GM18502 (cell line): ENCODE results near the gene COL4A5.
A peak's percentile ranks its signal among the peaks of the same experiment; 100 is the strongest.
"Not testable (repeated sequence)": the region's sequence is repeated elsewhere in the genome, so short reads cannot be mapped to it uniquely, and the experiment has no call there.

Source experiments
- ATAC-seq: cut with Tn5 transposase; IDR thresholded peaks from one replicate; pipeline ENCODE4 v1.9.1; 2021; ENCODE audit warnings: mild to moderate bottlenecking; ENCODE audit not compliant: unreplicated experiment, poor library complexity

Gene COL4A5

DNA sequence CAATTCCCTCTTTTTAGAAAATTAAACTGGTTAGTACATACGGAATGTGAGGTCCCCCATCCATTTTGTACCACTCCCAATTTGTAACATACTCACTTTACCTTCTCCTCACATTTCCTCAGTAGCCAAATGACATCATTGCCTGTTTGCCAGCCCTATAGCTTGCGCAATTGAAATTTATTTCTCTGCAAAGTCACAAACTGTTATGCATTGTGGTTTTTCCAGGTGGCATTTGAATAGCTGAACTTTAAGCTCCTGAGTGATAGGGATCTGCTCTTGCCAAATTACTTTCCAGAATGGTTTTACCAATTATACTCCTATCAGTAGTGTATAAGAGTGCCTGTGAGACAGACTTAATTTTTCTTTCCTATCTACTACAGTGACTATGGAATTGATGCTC, 7.7 kb downstream of the COL4A5 start:
- no peak for ATAC-seq

DNA sequence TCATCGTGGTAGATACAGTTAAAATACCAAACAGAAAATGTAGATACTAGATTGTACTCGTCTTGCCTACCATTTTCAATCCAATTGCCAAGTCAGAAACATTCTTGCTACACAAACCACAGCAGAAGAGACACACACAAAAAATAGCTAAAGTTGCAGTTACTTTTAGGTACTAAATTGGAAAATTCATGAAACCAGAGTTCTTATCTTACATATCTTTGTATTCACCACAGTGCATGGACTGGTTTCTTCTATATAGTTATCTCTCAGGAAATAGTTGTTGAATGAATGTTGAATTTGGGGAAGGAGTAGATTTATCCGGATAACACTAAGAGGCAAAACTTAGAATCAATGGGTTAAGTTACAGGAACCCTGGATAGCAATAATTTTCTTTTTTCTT, 14.2 kb downstream of the COL4A5 start:
- ATAC-seq = no peak

DNA sequence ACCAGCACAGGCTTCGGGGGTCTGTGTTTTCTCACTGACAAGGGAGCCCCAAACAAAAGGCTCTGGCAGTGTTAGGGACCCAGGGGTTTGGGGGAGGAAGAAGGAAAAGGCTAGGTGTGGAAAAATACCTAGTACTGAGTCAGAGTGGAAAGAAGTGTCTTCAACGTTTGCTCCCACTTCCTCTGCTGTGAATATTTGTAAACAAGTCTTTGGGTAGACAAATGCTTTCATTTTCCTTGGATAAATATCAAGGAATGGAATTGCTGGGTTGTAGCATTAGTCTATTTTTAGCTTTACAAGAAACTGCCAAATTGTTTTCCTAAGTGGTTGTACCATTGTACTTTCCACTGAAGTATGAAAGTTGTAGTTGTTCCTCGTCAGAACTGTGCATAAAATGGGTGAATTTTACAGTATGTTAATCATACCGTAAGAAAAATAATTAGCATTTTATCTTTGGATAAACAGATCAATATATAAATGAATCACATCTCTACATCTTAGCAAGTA, 17.4 kb downstream of the COL4A5 start:
- no peak for ATAC-seq

DNA sequence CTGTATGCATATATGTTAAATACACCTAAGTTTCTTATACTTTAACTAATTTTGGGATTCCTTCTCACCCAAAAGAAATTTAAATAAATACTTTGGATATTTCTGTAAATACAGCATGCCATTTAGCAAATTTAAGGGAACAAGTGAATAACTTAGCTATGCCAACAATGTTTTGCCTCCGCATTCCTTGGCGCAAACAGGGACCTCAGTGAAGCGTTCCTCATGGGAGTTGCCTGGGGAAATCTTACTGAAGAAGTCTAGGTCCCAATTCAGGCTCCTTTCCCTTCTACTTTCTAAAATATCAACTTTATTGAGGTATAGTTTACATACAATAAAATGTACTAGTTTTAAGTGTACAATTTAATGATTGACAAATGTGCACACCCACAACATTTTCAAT, 25.0 kb downstream of the COL4A5 start:
- ATAC-seq = no peak

DNA sequence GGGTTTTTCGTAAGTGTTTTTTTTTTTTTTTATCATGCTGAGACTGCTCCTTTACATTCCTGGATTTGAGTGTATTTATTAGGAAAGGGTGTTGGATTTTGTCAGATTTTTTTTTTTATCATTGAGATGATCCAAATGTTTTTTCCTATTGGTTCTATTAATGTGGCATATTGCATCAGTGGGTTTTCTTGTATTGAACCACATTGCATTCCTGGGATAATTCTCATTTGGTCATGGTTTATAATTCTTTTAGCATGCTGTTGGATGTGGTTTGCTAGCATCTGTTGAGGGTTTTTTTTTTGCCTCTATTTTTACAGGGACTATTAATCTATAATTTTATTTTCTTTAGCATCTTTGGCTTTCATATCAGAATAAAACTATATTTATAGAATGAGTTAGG, 28.8 kb downstream of the COL4A5 start:
- no peak for ATAC-seq

DNA sequence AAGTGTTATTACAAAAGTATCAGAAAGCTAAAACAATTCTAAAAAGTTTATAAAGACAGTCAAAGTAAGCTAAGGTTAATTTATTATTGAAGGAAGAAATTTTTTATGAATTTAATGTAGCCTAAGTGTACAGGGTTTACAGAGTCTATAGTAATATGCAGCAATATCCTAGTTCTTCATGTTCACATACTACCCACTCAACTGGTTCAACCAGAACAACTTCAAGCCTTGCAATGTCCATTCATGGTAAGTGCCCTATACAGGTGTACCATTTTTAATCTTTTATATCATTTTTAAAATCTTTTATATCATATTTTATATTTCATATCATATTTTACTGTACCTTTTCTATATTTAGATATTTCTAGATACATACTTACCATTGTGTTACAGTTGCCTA, 34.3 kb downstream of the COL4A5 start:
- no peak for ATAC-seq

DNA sequence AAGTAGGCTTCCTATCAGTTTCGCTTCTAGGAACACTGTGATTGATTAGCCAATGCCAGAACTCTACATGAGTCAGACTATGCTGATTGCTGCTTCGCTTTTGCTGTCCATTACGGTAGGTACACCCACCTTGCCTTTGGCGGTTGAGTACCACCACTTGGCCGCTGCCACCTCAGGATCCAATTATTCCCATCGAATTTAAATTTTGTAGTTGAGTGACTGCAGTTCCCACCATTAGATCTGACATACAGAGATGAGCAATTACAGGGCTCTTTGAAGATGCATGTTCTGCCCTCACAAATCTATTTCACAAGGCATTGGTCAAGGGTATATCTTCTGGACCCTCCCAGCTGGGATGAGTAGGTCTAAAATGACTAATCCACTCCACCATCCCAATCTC, 41.9 kb downstream of the COL4A5 start:
- ATAC-seq = not testable (repeated sequence)

DNA sequence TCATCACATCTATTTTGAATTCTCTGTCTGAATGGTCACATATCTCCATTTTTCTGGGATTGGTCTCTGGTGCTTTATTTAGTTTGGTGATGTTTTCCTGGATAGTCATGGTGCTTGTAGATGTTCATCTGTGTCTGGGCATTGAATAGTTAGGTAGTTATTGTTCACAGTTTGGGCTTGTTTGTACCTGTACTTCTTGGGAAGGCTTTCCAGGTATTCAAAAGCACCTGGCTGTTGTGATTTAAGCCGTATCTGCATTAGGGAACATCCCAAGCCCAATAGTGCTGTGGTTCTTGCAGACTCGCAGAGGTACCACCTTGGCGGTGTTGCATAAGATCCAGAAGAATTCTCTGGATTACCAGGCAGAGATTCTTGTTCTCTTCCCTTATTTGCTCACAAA, 44.6 kb downstream of the COL4A5 start:
- no peak for ATAC-seq

DNA sequence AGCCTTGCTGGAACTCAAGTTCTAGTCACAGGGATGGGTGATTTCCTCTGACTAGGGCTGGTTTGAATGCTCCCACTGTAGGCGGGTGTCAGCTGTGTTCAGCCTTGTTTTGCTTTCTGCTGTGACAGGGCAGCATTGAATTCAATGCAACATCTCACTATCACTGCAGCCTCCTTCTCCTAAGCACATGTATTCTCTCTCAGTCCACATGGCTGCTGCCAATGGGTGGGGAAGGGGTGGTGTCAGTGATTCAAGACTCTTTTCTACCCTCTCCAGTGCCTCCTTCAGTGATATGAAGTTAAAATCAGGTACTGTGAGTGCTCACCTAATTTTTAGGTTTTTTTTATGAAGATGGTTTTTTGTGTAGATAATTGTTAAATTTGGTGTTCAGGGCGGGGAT, 46.3 kb downstream of the COL4A5 start:
- ATAC-seq = no peak

DNA sequence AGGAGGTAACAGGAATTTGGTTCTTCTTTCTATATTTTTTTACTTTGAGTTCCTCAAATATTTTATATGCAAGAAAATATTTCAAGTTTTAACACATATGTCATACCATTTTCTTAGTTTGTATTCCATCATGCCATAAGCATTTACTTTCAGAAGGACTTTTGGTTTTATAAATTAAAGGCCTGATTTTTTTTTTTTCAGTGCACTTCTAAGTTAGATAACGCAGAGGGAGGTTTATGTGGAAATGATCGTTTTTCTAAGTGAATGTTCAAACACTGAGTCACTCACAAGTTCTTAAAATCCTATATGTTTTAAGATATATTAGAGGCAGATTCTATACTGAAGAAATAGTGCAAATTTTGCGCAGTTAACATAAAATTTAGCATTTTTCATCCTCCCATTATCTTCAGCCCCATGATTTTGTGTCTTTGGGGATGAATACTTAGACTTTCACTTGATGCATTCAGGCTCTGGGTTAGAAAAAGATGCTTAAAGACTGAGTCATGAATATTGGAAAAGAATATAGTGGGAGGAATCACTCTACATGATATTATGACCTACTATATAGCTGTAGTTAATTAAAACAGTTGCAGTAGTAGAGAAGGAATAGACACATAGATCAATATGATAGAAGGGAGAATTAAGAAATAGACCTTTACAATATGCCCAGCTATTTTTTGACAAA, 54.9 kb downstream of the COL4A5 start:
- no peak for ATAC-seq

DNA sequence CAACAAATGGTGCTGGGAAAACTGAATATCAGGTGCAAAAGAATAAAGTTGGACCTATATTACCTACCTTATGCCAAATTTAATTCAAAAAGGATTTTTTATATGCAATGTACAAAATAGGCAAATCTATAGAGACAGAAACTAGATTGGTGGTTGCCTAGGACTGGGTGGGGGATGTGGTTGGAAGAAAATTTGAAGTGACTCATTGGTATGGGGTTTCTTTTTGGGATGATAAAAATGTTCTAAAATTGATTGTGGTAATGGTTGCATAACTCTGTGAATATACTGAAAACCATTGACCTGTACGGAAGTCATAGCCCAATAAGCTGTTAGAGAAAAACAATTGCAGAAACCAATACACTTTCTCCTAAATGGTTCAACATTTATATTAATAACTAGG, 72.1 kb downstream of the COL4A5 start:
- ATAC-seq = no peak

DNA sequence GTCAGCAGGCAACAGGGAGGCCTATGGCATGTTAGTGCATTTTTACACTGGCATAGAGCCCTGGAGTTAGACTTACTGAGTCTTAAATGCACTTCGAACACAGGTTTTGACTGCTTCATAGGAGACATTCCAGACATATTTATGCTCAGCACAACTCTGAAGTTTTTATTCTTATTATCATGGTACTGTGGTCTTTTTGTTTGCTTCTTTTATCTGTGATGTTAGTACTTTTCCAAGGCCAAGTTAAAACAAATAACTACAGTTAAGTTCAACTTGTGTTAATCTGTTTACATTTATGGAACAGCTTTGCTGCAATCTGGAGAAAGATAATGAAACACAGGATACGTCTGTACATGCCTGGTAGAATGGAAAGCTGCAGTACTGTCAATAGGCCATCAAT, 76.5 kb downstream of the COL4A5 start:
- ATAC-seq = no peak

DNA sequence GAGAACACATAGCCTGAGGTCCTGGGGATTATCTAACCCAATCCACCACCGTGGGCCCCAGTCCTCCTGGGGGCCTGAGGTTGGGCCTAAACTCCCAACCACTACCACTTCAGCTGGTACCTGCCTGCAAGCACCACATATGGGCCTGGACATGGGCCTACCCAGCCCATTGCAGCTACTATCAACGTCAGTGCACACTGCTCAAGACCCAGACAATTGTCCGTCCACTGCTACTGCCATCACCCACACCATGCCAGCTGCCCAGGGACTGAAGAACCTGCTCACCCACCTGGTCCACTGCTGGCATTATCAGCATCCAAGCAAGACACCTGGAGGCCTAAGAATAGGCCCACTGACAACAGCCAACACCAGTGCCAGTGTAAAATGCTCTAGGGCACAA, 88.1 kb downstream of the COL4A5 start:
- ATAC-seq = no peak

DNA sequence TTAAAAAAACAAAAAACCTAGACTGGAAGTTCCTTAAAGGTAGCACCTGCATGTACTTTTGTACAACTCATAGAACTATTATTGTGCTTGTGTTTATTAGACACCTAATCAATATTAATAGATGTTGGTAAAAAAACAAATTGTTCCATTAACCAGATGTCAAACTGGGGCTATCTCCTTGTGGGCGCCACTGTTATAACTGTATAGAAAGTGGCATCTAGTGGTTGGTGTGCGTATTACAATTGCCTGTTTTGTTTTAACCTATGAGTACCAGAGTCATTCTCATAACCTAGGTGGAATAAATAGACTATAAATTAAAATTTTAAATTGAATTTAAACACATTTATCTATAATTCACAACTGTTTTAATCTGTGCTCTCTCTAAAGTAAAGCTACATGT, 97.4 kb downstream of the COL4A5 start:
- ATAC-seq = peak; percentile 95

DNA sequence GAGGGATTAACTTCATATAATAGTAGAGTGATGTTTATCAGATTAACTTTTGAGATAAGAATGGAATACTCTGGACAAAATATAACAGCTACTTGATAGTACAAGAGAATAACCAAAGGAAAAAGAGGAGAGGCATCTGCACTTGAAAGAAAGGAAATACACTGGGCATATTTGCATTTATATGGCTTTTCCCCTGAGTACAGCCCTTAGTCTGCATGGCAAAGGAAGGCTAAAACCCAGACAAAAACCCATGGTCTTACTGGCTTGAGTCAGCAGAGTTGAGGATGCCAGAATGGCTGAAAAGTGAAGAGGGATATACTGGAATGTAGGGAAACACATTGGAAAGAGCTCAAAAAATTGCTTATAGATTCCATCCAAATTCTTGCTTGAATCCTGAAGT, 101.6 kb downstream of the COL4A5 start:
- ATAC-seq = no peak

DNA sequence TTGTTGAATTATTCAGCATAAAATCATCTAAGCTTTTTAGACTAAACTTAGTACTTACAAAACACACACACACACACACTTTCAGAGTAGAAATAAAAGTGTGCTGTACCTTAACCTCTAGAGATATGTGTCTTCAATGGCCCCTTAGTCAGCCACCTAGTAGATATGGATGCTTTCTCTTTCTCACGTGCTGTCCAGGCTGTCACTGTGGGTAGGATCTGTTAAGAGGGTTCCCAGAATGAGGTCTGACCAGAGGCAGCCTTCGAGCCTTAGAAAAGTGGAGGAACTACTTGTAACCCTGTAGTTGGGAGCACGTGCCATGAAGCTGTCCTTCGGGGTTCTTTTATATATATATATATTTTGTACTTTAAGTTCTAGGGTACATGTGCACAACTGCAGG, 117.9 kb downstream of the COL4A5 start:
- no peak for ATAC-seq

DNA sequence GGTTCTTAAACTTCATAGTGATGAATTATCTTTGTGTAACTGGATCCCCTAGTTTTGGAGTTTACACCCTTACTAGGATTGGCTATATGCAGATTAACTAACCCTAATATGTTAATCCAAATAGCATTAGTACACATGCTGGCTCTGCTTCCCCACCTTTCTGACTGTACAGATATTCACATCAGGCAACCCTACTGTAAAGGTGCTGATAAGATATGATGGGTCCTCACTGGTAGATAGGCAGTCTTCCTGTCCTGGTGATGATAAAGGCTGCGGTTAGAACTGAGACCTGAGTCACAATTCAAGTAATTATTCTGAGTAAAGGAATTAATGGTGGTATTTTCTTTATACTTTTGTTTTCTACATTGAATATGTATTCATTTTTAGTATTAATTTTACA, 118.6 kb downstream of the COL4A5 start:
- ATAC-seq = no peak

DNA sequence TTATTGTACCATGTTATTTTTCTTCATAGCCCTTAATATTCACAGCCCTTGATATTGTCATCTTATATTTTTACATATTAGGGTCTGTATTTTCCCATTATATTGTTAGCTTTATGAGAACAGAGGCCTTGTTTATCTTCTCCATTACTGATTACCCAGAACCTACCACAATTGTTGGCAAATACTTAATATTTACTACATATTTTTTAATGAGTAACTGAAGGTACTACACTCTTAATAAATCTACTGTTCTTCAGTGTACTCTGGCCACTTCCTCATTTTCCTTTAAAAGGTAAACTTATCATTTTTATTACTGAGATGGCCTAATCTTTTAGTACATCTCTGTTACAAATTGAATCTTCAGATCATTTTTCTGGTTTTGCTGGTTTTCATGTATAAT, 133.5 kb downstream of the COL4A5 start:
- ATAC-seq = no peak

DNA sequence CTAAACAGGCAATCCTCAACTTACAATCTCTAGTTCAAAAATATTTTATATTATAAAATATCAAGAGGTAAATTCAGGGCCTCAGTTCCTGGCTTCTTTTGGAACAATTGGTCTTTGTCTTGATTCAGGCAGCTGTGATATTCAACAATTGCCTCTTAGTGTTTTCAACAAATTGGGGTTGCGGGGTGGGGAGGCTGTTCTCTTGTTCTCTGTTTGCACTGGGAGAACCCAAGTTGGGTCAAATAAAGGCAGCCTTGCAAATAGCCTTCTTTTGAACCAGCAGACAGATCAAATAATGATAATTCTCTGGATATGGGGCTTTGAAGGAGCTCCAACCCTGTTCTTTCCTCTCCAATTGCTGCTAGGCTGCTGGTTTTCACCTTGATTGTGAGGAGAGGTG, 142.5 kb downstream of the COL4A5 start:
- no peak for ATAC-seq

DNA sequence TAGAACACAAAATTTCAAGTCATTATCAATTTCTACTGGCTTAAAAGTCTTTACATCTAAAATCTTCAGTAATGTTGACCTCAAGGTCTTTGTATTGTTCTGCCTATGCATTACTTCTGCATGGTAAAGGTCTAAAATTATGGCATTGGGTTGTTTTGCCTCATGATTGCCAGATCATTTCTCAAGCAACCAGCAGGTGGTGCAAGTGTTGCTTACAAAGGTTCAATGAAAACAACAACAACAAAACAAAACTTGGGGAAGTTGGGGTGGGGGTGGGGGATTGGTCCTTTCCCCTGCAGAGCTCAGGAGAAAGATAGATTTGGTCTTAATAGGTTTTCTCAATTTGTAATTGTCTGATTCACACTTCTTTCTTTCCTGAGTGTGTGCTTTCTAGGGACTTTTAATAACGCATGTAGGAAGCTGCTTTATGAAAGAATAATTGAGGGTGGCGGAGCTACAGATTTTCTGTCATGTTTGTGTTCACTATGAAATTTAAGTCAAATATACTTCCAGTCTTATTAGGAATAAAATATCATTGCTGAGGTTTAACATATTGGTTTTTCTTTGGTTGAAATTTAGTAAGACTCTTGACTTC, 145.1 kb downstream of the COL4A5 start:
- ATAC-seq = no peak

DNA sequence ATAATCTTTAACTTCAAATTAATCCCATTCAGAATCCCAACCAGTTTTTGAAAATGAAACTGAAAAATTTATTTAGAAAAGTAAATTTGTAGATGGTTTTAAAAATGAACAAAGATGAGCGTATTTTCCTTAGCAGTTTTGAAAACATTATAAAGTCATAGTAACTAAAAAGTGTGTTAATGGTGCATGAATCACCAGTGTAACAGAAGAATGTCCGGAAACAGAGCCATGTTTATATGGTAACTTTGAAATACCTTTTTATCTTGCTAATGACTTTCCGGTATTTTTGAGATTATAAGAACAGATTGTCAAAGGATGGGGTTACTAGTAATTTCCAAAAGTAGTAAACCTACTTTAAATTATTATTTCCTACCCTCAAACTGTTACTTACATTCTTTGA, 150.9 kb downstream of the COL4A5 start:
- ATAC-seq = no peak

DNA sequence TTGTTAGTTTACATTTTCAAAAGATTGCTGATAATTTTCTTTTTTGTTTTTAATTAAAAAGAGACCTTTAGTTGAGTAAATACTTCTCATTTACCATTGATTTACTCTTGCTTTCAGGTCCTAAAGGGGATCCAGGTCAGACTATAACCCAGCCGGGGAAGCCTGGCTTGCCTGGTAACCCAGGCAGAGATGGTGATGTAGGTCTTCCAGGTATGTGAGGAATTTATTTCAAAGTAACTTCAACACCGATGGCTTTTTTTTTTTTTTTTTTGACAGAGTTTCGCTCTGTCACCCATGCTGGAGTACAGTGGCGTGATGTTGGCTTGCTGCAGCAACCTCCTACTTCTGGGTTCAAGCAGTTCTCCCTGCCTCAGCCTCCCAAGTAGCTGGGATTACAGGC, 161.6 kb downstream of the COL4A5 start:
- no peak for ATAC-seq
